GM18951 (cell line): Measurements from ENCODE around the gene RYR3.

ENCODE experiments used
- POLR2A ChIP-seq: IDR thresholded peaks from 4 replicates; pipeline ENCODE4 v1.6.1; 2011; ENCODE audit warnings: mild to moderate bottlenecking; ENCODE audit not compliant: insufficient read length, insufficient read depth; ENCODE audit errors: extremely low read depth
- in situ Hi-C: fragments of 300-500 bp; cut with MboI; formaldehyde crosslinking; loops from one replicate; pipeline ENCODE4 v1.12.0; 2022; ENCODE audit warnings: low sequenced_read_pairs, mixed read lengths, inconsistent platforms; ENCODE audit not compliant: unreplicated experiment

The RYR3 gene

GRCh38 chr15:33451385-33451784, 140.6 kb downstream of the RYR3 start:
- no peak for TF ChIP-seq POLR2A

GRCh38 chr15:33453761-33454160, 143.0 kb downstream of the RYR3 start:
- in situ Hi-C loops: no loop called here
- TF ChIP-seq POLR2A: no peak

More at GRCh38 chr15:33451385-33451784, 140.6 kb downstream of the RYR3 start:
- in situ Hi-C loops: no loop called here

GRCh38 chr15:33454346-33454745, 143.6 kb downstream of the RYR3 start:
- TF ChIP-seq POLR2A: no peak
- in situ Hi-C loops: no loop called here

GRCh38 chr15:33454996-33455395, 144.2 kb downstream of the RYR3 start:
- in situ Hi-C loops: no loop called here
- TF ChIP-seq POLR2A: no peak

- TF ChIP-seq POLR2A: no peak
- in situ Hi-C loops: no loop called here
These were observed 147.7 kb downstream of the RYR3 start for GRCh38 chr15:33458421-33458820.

GRCh38 chr15:33460166-33460805, 149.5 kb downstream of the RYR3 start:
- TF ChIP-seq POLR2A: no peak
- in situ Hi-C loops: no loop called here

- TF ChIP-seq POLR2A: no peak
- in situ Hi-C loops: no loop called here
These were observed 150.9 kb downstream of the RYR3 start for GRCh38 chr15:33461671-33462070.

- TF ChIP-seq POLR2A: no peak
- in situ Hi-C loops: no loop called here
These were observed 156.5 kb downstream of the RYR3 start for GRCh38 chr15:33467146-33467815.

- no peak for TF ChIP-seq POLR2A
- in situ Hi-C loops: no loop called here
These were observed 157.0 kb downstream of the RYR3 start for GRCh38 chr15:33467816-33468163.

- in situ Hi-C loops: no loop called here
These were observed 158.0 kb downstream of the RYR3 start for GRCh38 chr15:33468740-33469139.

GRCh38 chr15:33473005-33473404, 162.2 kb downstream of the RYR3 start:
- TF ChIP-seq POLR2A: no peak
- in situ Hi-C loops: no loop called here

More at GRCh38 chr15:33468740-33469139, 158.0 kb downstream of the RYR3 start:
- TF ChIP-seq POLR2A: no peak

- no peak for TF ChIP-seq POLR2A
- in situ Hi-C loops: no loop called here
These were observed 162.9 kb downstream of the RYR3 start for GRCh38 chr15:33473714-33474113.

GRCh38 chr15:33476076-33476475, 165.3 kb downstream of the RYR3 start:
- in situ Hi-C loops: no loop called here

GRCh38 chr15:33476908-33477307, 166.1 kb downstream of the RYR3 start:
- in situ Hi-C loops: no loop called here
- TF ChIP-seq POLR2A: no peak

More at GRCh38 chr15:33476076-33476475, 165.3 kb downstream of the RYR3 start:
- no peak for TF ChIP-seq POLR2A
